Measurements from ENCODE around the gene FRMD4A.

The FRMD4A gene

DNA sequence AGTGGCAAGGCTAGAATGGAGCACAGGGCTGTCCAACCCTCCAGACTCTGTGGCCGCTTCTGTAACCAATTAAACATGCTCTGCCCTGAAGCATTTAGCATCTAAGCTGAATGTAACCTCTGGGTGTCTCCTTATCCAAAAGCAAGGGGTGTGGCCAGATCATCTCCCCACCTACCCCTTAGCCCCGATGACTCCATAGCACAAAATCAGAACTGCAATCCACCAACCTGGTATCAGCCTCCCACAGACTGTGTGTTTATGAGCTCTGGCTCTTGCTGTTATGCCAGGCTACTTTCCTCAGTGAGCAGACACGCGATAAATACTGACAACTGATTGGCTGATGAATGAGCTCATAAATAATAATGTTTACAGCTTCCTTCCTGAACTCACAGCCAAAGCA is 3.2 kb downstream of the FRMD4A start:
- no peak for FAIRE-seq
- no peak for TF ChIP-seq POLR2A (IDR thresholded peaks at IDR 0.05; ENCODE audit: low read depth, low read length)
- TF ChIP-seq PAX5 (IDR thresholded peaks at IDR 0.05; ENCODE audit: insufficient read depth, low read length, severe bottlenecking) = no peak
- TF ChIP-seq POLR2AphosphoS5 (IDR thresholded peaks at IDR 0.05; ENCODE audit: low read depth, low read length) = no peak
- no peak for TF ChIP-seq POU2F2 (IDR thresholded peaks at IDR 0.05; ENCODE audit: low read depth, low read length)
- TF ChIP-seq TAF1 (IDR thresholded peaks at IDR 0.05; ENCODE audit: low read depth, low read length) = no peak
- TF ChIP-seq SPI1 (IDR thresholded peaks at IDR 0.05; ENCODE audit: low read depth, low read length) = no peak
- DNase-seq (ENCODE audit: insufficient read length, low spot score) = no peak

DNA sequence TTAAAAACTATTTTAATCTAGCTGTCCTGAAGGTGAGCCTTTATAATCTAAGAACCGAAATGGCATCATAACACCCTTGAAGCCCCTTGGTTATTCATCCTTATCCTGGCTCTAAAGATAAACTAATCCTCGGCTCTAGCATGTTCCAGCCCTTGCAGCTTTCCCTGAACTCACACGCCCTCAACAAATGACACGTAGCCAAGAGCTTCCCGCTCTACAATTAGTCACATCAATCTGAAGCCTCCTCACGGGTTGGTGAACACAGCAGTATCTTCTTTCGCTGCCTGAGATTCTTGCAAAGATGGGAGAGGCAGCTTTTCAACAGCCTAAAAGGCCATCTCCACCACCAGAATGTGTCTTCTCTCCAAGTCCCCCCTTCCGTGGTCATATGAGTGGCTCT is 4.1 kb downstream of the FRMD4A start:
- FAIRE-seq = no peak
- TF ChIP-seq POU2F2 (IDR thresholded peaks at IDR 0.05; ENCODE audit: low read depth, low read length) (no peak), POLR2A (IDR thresholded peaks at IDR 0.05; ENCODE audit: low read depth, low read length) (no peak), POLR2AphosphoS5 (IDR thresholded peaks at IDR 0.05; ENCODE audit: low read depth, low read length) (no peak), PAX5 (IDR thresholded peaks at IDR 0.05; ENCODE audit: insufficient read depth, low read length, severe bottlenecking) (no peak), SPI1 (IDR thresholded peaks at IDR 0.05; ENCODE audit: low read depth, low read length) (no peak), TAF1 (IDR thresholded peaks at IDR 0.05; ENCODE audit: low read depth, low read length) (no peak)
- DNase-seq (ENCODE audit: insufficient read length, low spot score) = no peak

DNA sequence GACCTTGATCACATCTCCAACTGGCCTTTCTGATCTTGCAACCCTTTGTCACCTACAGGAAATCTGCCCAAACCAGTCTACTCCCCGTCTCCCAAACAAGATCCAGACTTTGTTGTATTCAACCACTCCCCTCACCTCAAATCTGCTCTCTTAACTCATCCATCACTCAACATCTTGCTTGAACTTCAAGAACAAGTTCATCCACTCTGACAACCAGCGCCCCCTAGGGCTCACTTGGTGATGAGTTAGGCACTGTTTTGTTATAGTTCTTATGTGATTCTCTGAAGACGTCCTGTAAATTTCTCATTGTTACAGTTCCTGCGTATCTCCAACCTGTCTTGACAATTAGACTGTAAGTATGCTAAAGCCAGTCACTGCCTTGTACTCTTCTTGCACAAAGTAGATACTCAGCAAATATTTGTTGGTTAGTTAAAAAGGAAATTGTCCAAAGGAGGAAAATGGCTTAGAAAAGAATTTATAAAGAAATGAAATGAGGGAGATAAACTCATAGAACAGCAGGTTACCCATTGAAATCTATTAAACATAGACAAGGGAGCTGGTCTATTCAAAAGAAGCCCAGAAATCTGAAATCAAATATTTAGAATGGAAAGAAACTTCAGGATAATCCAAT is 5.3 kb downstream of the FRMD4A start:
- FAIRE-seq (no peak), DNase-seq (ENCODE audit: insufficient read length, low spot score) (no peak)
- TF ChIP-seq POU2F2 (IDR thresholded peaks at IDR 0.05; ENCODE audit: low read depth, low read length) (no peak), PAX5 (IDR thresholded peaks at IDR 0.05; ENCODE audit: insufficient read depth, low read length, severe bottlenecking) (no peak), SPI1 (IDR thresholded peaks at IDR 0.05; ENCODE audit: low read depth, low read length) (no peak), TAF1 (IDR thresholded peaks at IDR 0.05; ENCODE audit: low read depth, low read length) (no peak), POLR2A (IDR thresholded peaks at IDR 0.05; ENCODE audit: low read depth, low read length) (no peak), POLR2AphosphoS5 (IDR thresholded peaks at IDR 0.05; ENCODE audit: low read depth, low read length) (no peak)

DNA sequence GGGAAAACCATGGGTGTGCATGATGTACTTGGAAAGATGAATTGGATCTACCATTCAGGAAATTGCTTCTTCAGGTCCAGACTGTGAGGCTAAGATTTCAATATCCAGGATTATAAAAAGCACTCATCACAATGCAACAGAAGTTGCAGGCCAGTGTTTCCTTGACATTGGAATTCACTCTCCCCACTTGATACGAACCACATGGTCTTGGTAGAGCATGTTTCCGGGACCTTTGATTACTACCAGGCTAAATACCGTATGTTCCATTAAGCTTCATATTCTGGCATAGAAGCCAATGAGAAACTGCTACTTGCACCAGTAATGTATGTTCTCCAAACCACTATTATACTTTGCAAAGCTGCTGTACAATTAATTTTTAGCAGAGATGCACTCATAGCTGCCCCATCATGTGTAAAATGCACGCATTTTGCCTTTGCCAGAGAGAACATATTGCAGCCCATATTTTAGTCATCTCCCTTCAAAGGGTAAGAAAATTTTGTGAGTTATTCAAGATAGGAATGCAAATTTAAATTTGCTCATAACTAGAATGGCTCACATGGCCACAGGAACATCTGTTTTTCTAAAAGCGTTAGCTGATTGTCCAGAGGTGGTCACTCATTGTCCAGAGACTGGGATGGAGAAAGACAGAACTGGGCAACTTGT is 8.1 kb downstream of the FRMD4A start:
- no peak for DNase-seq (ENCODE audit: insufficient read length, low spot score)
- no peak for FAIRE-seq
- TF ChIP-seq POLR2AphosphoS5 (IDR thresholded peaks at IDR 0.05; ENCODE audit: low read depth, low read length) = no peak
- no peak for TF ChIP-seq PAX5 (IDR thresholded peaks at IDR 0.05; ENCODE audit: insufficient read depth, low read length, severe bottlenecking)

DNA sequence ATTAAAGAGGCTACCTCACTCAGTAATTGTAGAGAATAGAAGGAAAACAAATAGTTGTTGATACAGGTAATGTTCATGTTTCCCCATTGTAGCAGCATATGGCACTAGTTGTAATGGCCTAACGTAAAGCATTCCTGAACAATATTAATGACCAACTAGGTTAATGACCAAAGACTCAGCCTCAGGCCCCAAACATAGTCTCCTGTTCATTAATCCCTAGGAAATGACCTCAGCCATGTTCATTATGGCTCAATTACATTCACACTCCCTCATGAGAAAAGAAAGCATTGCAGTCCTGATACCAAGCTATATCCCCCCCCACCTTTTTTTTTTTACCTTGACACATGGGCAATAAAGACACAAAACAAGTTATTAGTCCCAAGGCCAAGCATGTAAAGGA is 12.7 kb downstream of the FRMD4A start:
- FAIRE-seq (no peak), DNase-seq (ENCODE audit: insufficient read length, low spot score) (no peak)
- TF ChIP-seq SPI1 (IDR thresholded peaks at IDR 0.05; ENCODE audit: low read depth, low read length) (no peak), POLR2A (IDR thresholded peaks at IDR 0.05; ENCODE audit: low read depth, low read length) (no peak), TAF1 (IDR thresholded peaks at IDR 0.05; ENCODE audit: low read depth, low read length) (no peak), PAX5 (IDR thresholded peaks at IDR 0.05; ENCODE audit: insufficient read depth, low read length, severe bottlenecking) (no peak), POU2F2 (IDR thresholded peaks at IDR 0.05; ENCODE audit: low read depth, low read length) (no peak), POLR2AphosphoS5 (IDR thresholded peaks at IDR 0.05; ENCODE audit: low read depth, low read length) (no peak)

DNA sequence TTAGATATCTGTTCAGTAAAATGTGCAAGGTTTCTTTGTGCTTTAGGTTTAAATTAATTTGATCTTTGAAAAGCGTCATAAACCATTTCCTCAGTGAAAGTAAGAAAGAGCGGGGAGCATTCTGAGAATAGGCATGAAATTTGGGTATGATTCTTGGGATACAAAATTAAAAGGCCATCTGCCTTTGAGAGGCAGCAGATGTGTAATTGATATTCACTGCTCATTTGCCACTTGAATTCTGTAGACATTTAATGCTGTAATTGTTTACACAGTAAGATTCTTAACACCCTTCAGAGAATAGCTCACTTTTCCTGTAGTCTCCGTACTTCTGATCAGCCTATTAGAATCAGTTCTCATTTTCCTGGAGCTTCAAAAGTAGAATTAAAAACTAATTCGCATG is 18.7 kb downstream of the FRMD4A start:
- TF ChIP-seq SPI1 (IDR thresholded peaks at IDR 0.05; ENCODE audit: low read depth, low read length) (no peak), PAX5 (IDR thresholded peaks at IDR 0.05; ENCODE audit: insufficient read depth, low read length, severe bottlenecking) (no peak), POLR2AphosphoS5 (IDR thresholded peaks at IDR 0.05; ENCODE audit: low read depth, low read length) (no peak), POLR2A (IDR thresholded peaks at IDR 0.05; ENCODE audit: low read depth, low read length) (no peak), TAF1 (IDR thresholded peaks at IDR 0.05; ENCODE audit: low read depth, low read length) (no peak), POU2F2 (IDR thresholded peaks at IDR 0.05; ENCODE audit: low read depth, low read length) (no peak)
- FAIRE-seq = no peak
- no peak for DNase-seq (ENCODE audit: insufficient read length, low spot score)

DNA sequence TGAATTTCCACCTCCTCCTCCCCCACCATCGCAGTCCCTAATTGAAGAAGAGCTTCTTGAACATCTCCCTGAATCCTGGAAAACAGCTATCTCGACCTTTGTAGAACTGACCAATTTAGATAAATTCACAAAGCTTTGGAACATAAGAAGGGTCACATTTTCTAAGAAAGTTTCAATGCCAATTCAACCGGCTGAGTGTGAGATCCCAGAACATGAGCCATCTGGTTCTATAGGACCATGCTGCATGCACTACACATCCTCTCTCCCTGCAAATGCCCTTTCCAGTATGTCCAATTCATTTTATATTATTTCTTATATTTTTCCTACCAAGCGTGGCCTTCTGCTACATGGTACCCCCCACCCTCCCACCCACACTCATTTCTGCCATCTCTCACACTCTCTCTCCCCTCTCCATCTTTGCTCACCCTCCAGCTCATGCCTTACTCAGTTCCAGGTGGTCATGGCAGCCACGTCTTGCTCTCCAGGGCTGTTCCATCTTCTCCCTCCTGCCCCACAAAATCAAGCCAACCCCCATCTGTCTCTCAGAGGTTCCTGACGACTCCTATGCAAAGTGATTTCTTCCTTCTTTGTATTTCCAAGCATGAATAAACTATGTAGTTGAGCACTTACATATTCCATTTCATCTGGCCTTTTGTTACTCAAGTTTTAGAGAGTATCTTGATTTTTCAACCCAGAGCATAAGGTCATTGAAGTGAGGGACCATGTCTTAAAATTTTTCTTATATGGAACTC is 19.3 kb downstream of the FRMD4A start:
- DNase-seq (ENCODE audit: insufficient read length, low spot score) (no peak), FAIRE-seq (no peak)
- TF ChIP-seq POLR2AphosphoS5 (IDR thresholded peaks at IDR 0.05; ENCODE audit: low read depth, low read length) = no peak
- TF ChIP-seq SPI1 (IDR thresholded peaks at IDR 0.05; ENCODE audit: low read depth, low read length) = no peak

DNA sequence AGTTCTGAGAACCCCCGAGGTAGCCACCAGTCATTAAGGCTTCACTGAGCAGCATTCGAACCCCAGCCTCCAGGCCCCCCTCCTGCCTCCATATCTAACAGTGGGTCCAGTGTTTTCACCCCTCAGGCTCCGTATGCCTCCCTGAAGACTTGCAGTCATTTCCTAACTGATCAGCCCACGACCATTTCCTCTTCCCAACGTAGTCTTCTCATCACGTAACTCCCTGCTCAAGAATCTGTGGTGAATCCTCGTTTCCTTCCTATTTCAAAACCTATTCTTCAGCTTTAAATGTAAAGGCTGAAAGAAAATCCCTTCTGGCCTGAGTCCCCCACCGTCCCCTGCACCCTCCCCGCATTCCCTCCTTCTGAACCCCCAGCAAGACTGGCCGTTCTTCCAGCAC is 21.1 kb downstream of the FRMD4A start:
- FAIRE-seq (no peak), DNase-seq (ENCODE audit: insufficient read length, low spot score) (no peak)
- TF ChIP-seq SPI1 (IDR thresholded peaks at IDR 0.05; ENCODE audit: low read depth, low read length) (no peak), TAF1 (IDR thresholded peaks at IDR 0.05; ENCODE audit: low read depth, low read length) (no peak), POLR2AphosphoS5 (IDR thresholded peaks at IDR 0.05; ENCODE audit: low read depth, low read length) (no peak)

DNA sequence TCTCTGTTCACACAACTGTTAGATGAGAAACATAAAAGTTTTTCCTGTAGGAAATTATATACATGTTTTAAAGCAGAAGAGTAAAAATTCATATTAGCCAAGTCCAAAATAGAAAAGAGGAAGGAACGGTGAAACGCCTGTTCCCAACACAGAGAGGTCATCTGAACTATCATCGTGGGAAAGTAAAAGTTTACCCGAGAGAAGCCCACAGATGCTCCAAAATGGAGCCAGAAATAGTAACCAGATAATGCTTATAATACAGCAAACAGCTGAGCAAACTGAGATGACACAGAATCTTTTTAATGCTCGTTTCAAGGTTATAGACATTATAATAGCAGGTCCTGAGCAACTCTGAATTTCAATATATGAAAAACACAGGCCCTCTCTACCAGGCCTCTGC is 24.5 kb downstream of the FRMD4A start:
- TF ChIP-seq POLR2A (IDR thresholded peaks at IDR 0.05; ENCODE audit: low read depth, low read length) (no peak), POU2F2 (IDR thresholded peaks at IDR 0.05; ENCODE audit: low read depth, low read length) (no peak), TAF1 (IDR thresholded peaks at IDR 0.05; ENCODE audit: low read depth, low read length) (no peak), PAX5 (IDR thresholded peaks at IDR 0.05; ENCODE audit: insufficient read depth, low read length, severe bottlenecking) (no peak), POLR2AphosphoS5 (IDR thresholded peaks at IDR 0.05; ENCODE audit: low read depth, low read length) (no peak), SPI1 (IDR thresholded peaks at IDR 0.05; ENCODE audit: low read depth, low read length) (no peak)
- no peak for DNase-seq (ENCODE audit: insufficient read length, low spot score)
- no peak for FAIRE-seq

DNA sequence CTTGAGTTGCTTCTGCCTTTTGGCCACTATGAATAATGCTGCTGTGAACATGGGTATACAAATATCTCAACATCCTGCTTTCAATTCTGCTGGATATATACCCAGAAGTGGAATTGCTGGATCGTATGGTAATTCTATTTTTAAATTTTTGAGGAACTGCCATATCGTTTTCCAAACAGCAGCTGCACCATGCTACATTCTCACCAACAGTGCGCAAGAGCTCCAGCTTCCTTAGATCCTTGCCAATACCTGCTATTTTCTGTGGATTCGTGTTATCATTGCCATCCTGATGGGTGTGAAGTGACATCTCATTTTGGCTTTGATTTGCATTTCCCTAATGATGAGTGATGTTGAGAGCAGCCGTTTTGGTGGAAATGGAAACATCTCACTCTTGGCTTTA is 26.7 kb downstream of the FRMD4A start:
- FAIRE-seq (no peak), DNase-seq (ENCODE audit: insufficient read length, low spot score) (no peak)
- no peak for TF ChIP-seq POLR2A (IDR thresholded peaks at IDR 0.05; ENCODE audit: low read depth, low read length)
- no peak for TF ChIP-seq POLR2AphosphoS5 (IDR thresholded peaks at IDR 0.05; ENCODE audit: low read depth, low read length)
